Skeletal muscle tissue (tissue), 4 donors: ENCODE results near the gene AP1S3. TPM values are rescaled to one million over a fixed set of nuclear protein-coding genes. Genes with fewer than 3 reads are reported as not detected.

ENCODE experiments used
- H3K27ac ChIP-seq: one replicate; pipeline ENCODE4 v1.7.0; 2013; ENCODE audit warnings: mild to moderate bottlenecking, low read depth, low read length, inconsistent platforms
- H3K27me3 ChIP-seq, 3 donors: one replicate each; pipeline ENCODE4 v1.7.0; 2013; ENCODE audit warnings: low read length in 3 of 3; ENCODE audit not compliant: control insufficient read depth in 3 of 3, insufficient read depth in 3 of 3
- H3K36me3 ChIP-seq, 3 donors: one replicate each; pipeline ENCODE4 v1.7.0; 2013; ENCODE audit warnings: low read length in 3 of 3; ENCODE audit not compliant: control insufficient read depth in 3 of 3, insufficient read depth in 3 of 3
- H3K4me1 ChIP-seq, 3 donors: one replicate each; pipeline ENCODE4 v1.7.0; 2013; ENCODE audit warnings: low read length in 3 of 3, mild to moderate bottlenecking in 3 of 3; ENCODE audit not compliant: control insufficient read depth in 3 of 3, insufficient read depth in 3 of 3
- H3K4me3 ChIP-seq, 3 donors: one replicate each; pipeline ENCODE4 v1.7.0; 2013; ENCODE audit warnings: low read length in 3 of 3
- H3K9ac ChIP-seq, 3 donors: one replicate each; pipeline ENCODE4 v1.7.0; 2013; ENCODE audit warnings: low read length in 3 of 3, mild to moderate bottlenecking in 3 of 3, moderate library complexity in 2 of 3, low read depth in 1 of 3
- H3K9me3 ChIP-seq, 3 donors: one replicate each; pipeline ENCODE4 v1.7.0; 2013; ENCODE audit warnings: low read length in 3 of 3; ENCODE audit not compliant: control insufficient read depth in 3 of 3
- total RNA-seq: library from RNA; depleted of rRNA; stranded (reverse); fragments of >200 nt; gene quantifications from one replicate; pipeline ENCODE4 v1.2.3, GENCODE V29; 2014
- donor health status: Osteomylitis.

Gene AP1S3
- total RNA-seq, 1 donor from 2014 or later = 1.0 TPM

DNA sequence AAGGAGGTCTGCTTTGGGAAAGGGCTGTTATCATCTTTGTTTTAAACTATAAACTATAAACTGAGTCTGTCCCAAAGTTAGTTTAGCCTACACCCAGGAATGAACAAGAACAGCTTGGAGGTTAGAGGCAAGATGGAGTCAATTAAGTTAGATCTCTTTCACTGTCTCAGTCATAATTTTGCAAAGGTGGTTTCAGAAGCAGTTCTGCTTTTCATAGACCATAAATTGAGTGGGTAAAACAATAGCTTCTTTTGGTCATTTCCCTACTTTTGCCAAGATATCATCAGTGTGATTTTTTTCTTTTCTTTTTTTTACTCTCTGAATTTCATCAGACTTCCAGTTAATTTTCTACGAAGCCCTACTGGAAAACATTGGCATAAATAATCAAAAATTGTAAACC is 117.0 kb downstream of the AP1S3 start:
- no peak overlapping the region for H3K4me3 ChIP-seq
- no peak overlapping the region for H3K27ac ChIP-seq
- peaks cover 0 to 2% (median 2%) of the 10 kb centered on the region in 3 donors for H3K4me1 ChIP-seq
- no peaks in the 10 kb centered on the region for H3K9me3 ChIP-seq
- no peaks in the 10 kb centered on the region for H3K36me3 ChIP-seq
- no peak overlapping the region for H3K9ac ChIP-seq
- H3K27me3 ChIP-seq = no peaks in the 10 kb centered on the region

DNA sequence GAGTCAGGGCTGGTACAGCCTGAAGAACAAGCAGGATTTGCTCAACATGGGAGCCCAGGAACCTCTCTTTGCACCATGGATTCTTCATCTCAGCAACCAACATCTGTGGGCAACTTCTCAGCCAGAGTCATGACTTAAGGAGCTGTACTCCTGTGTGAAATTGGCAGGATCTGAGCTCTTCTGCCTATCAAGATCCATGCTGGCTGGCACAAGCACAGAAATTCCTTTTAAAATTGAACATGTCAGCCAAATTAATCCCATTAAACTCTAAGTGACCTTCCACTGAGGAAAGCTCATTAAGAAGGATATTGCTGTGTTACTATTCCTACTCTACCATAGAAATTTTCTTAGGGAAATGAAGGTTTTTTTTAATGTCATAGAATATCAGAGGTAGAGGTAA is 124.7 kb downstream of the AP1S3 start:
- no peak overlapping the region for H3K4me3 ChIP-seq
- H3K36me3 ChIP-seq = no peaks in the 10 kb centered on the region
- H3K27me3 ChIP-seq = no peaks in the 10 kb centered on the region
- no peaks in the 10 kb centered on the region for H3K4me1 ChIP-seq
- no peak overlapping the region for H3K27ac ChIP-seq
- H3K9ac ChIP-seq = no peak overlapping the region
- H3K9me3 ChIP-seq = no peaks in the 10 kb centered on the region

DNA sequence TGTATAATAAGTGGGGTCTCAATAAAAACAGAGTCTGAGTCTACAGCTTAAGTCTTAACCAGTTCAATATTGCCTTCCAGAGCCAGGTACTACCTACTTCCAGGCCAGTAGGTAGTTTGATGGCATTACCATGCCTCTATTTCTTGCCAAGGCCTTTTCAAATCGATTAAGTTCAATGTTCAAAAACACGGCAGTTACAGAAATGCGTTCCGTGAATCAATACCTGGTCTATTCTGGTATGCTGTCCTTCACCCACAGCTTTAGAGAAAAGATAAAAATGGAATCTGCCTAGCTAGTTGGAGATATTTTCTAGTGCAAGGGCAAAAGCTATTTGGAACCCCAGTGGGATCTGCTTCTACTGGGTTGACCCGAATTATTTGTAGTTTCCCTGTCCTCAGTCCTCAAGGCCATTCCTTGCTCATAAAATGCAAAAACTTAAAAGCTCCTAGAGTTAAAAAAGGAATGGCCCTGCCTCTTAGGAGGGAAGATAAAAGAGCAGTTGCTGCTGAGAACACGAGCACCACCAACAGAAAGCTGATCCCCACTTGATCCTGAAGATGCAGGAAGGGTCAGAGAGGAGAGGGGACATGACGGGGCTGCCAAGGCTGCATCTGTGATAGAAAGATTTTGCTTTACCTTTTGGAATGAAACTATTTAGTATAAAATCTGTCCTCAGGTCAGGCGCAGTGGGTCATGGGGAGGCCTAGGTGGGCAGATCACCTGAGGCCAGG is 125.6 kb downstream of the AP1S3 start:
- Histone ChIP-seq H3K36me3 (no peaks in the 10 kb centered on the region), H3K4me3 (no peak overlapping the region), H3K27ac (no peak overlapping the region), H3K9me3 (no peaks in the 10 kb centered on the region), H3K27me3 (no peaks in the 10 kb centered on the region), H3K9ac (no peak overlapping the region), H3K4me1 (no peaks in the 10 kb centered on the region)

Other genes starting within 250 kb of the AP1S3 start
- gene SCG2, start 235.2 kb downstream of the AP1S3 start, total RNA-seq = not detected
- gene WDFY1, start 107.8 kb upstream of the AP1S3 start, total RNA-seq = 38.1 TPM
- 30.3 TPM for gene MRPL44, start 119.9 kb upstream of the AP1S3 start, total RNA-seq
- gene SERPINE2, start 201.7 kb upstream of the AP1S3 start, total RNA-seq = 33.4 TPM